ENCODE data around the gene MARVELD3. TPM values are rescaled to one million over a fixed set of nuclear protein-coding genes. Genes with fewer than 3 reads are reported as not detected.

The MARVELD3 gene
- not detected in 2 replicates for total RNA-seq

GRCh38 chr16:71626018-71626857 is at the start of gene MARVELD3:
TSS of gene MARVELD3 (plus strand) at chr16:71626184. CDS start at chr16:71626230, 46 bp downstream.

GRCh38 chr16:71576971-71577370 is 49.0 kb upstream of the MARVELD3 start, which contains the start of gene TAT:
TSS of gene TAT (minus strand) at chr16:71577092. CDS start at chr16:71576415, 677 bp downstream.

Other genes starting within 250 kb of the MARVELD3 start
- gene TLE7, start 184.1 kb upstream of the MARVELD3 start, total RNA-seq = not detected in 2 replicates
- gene ZNF23, start 163.9 kb upstream of the MARVELD3 start, total RNA-seq = 8.9 and 10.9 TPM in 2 replicates
- gene ZNF19, start 136.9 kb upstream of the MARVELD3 start, total RNA-seq = 1.4 and 1.8 TPM in 2 replicates
- gene CHST4, start 99.8 kb upstream of the MARVELD3 start, total RNA-seq = not detected in 2 replicates
- not detected in 2 replicates for gene TAT, start 49.1 kb upstream of the MARVELD3 start, total RNA-seq
- gene PHLPP2, start 98.5 kb downstream of the MARVELD3 start, total RNA-seq = 4.1 and 5.5 TPM in 2 replicates
- 34.1 and 42.6 TPM in 2 replicates for gene AP1G1, start 182.7 kb downstream of the MARVELD3 start, total RNA-seq
- gene ATXN1L, start 219.8 kb downstream of the MARVELD3 start, total RNA-seq = 6.1 and 6.5 TPM in 2 replicates